Measurements from ENCODE around the gene TRIM27.

TRIM27 gene

GRCh38 chr6:28900577-28901256, 23.1 kb downstream of the TRIM27 start:
- no peak for TF ChIP-seq CTCF (conservative IDR thresholded peaks at IDR 0.05; ENCODE audit: low read depth, low read length)
- Histone ChIP-seq H3K36me3 (ENCODE audit: insufficient read depth) (no peaks in the 10 kb centered on the region; the same call in 1 of the 2 replicates), H3K9ac (no peak overlapping the region), H3K79me2 (ENCODE audit: insufficient read depth, low read depth) (no peaks in the 10 kb centered on the region), H3K27me3 (ENCODE audit: insufficient read depth, low read depth) (no peaks in the 10 kb centered on the region), H3K27ac (no peak overlapping the region), H4K20me1 (ENCODE audit: insufficient read depth) (no peaks in the 10 kb centered on the region), H3K4me1 (ENCODE audit: low read depth, poor library complexity, severe bottlenecking) (peaks cover 13% of the 10 kb centered on the region), H3K4me3 (IDR thresholded peaks at IDR 0.05; ENCODE audit: insufficient read depth, low read depth, low read length) (no peak overlapping the region), H2AFZ (ENCODE audit: low read depth) (no peak overlapping the region), H3K4me2 (no peak overlapping the region)

- Histone ChIP-seq H3K27me3 (ENCODE audit: insufficient read depth, low read depth) (no peaks in the 10 kb centered on the region), H3K9ac (peak overlapping the region; percentile 92; the same call in 1 of the 2 replicates), H3K4me1 (ENCODE audit: low read depth, poor library complexity, severe bottlenecking) (peaks cover 16% of the 10 kb centered on the region), H4K20me1 (ENCODE audit: insufficient read depth) (no peaks in the 10 kb centered on the region), H2AFZ (ENCODE audit: low read depth) (peak overlapping the region; percentile 8; the same call in 1 of the 2 replicates), H3K4me3 (IDR thresholded peaks at IDR 0.05; ENCODE audit: insufficient read depth, low read depth, low read length) (no peak overlapping the region), H3K79me2 (ENCODE audit: insufficient read depth, low read depth) (no peaks in the 10 kb centered on the region), H3K36me3 (ENCODE audit: insufficient read depth) (no peaks in the 10 kb centered on the region; the same call in 1 of the 2 replicates), H3K27ac (peak overlapping the region; percentile 95), H3K4me2 (peak overlapping the region; percentile 67; the same call in 1 of the 2 replicates)
- no peak for TF ChIP-seq CTCF (conservative IDR thresholded peaks at IDR 0.05; ENCODE audit: low read depth, low read length)
These were observed 25.1 kb downstream of the TRIM27 start for GRCh38 chr6:28898710-28898965.

DNA sequence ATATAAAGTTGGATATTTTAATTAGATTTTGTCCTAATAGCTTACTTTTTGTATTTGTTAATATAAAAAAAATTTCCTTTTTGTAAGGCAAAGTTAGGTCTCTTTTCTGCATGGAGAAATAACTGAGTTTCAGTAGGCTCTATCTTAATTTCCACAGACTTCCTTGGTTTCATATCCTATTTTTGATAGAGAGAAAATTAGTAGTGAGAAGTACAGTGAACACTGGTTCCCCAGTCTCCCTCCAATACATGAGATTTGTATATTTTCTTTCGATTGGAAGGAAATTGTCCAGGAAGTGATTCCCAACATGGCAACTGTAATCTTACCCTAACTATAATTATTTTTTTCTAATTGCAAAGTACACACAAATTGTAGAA, 26.4 kb downstream of the TRIM27 start:
- H3K27me3 ChIP-seq (ENCODE audit: insufficient read depth, low read depth): no peaks in the 10 kb centered on the region
- H3K9ac ChIP-seq: peak overlapping the region; percentile 92
- no peaks in the 10 kb centered on the region for H3K79me2 ChIP-seq (ENCODE audit: insufficient read depth, low read depth)
- H3K27ac ChIP-seq: peak overlapping the region; percentile 95
- peak overlapping the region; percentile 78 for H2AFZ ChIP-seq (ENCODE audit: low read depth)
- H3K4me2 ChIP-seq: peak overlapping the region; percentile 67
- no peaks in the 10 kb centered on the region for H4K20me1 ChIP-seq (ENCODE audit: insufficient read depth)
- no peak for TF ChIP-seq CTCF (conservative IDR thresholded peaks at IDR 0.05; ENCODE audit: low read depth, low read length)
- H3K36me3 ChIP-seq (ENCODE audit: insufficient read depth): no peaks in the 10 kb centered on the region; the same call in 1 of the 2 replicates
- H3K4me1 ChIP-seq (ENCODE audit: low read depth, poor library complexity, severe bottlenecking): peaks cover 16% of the 10 kb centered on the region
- H3K4me3 ChIP-seq (IDR thresholded peaks at IDR 0.05; ENCODE audit: insufficient read depth, low read depth, low read length): no peak overlapping the region

GRCh38 chr6:28896505-28897368, 27.0 kb downstream of the TRIM27 start:
- no peaks in the 10 kb centered on the region for H4K20me1 ChIP-seq (ENCODE audit: insufficient read depth)
- no peaks in the 10 kb centered on the region for H3K79me2 ChIP-seq (ENCODE audit: insufficient read depth, low read depth)

More at GRCh38 chr6:28896505-28897368, 27.0 kb downstream of the TRIM27 start:
- H3K9ac ChIP-seq: peak overlapping the region; percentile 92
- H3K4me2 ChIP-seq: peak overlapping the region; percentile 67
- peak overlapping the region; percentile 30 for H3K4me3 ChIP-seq (IDR thresholded peaks at IDR 0.05; ENCODE audit: insufficient read depth, low read depth, low read length)
- H2AFZ ChIP-seq (ENCODE audit: low read depth): peak overlapping the region; percentile 78
- TF ChIP-seq CTCF (conservative IDR thresholded peaks at IDR 0.05; ENCODE audit: low read depth, low read length): no peak
- H3K4me1 ChIP-seq (ENCODE audit: low read depth, poor library complexity, severe bottlenecking): peaks cover 16% of the 10 kb centered on the region
- H3K36me3 ChIP-seq (ENCODE audit: insufficient read depth): no peaks in the 10 kb centered on the region; the same call in 1 of the 2 replicates
- H3K27me3 ChIP-seq (ENCODE audit: insufficient read depth, low read depth): no peaks in the 10 kb centered on the region
- peak overlapping the region; percentile 95 for H3K27ac ChIP-seq

Data from KMS-11 (cell line).